Measurements from ENCODE around the gene PTPRD.

Gene PTPRD

GRCh38 chr9:8863886-8864544 lies 1748.8 kb downstream of the PTPRD start:
- DNase-seq (ENCODE audit: low read depth in 2 of 2): no peak

- no peak for DNase-seq (ENCODE audit: low read depth in 2 of 2)
These were observed 1749.7 kb downstream of the PTPRD start for GRCh38 chr9:8863069-8863468.

- no peak for DNase-seq (ENCODE audit: low read depth in 2 of 2)
These were observed 1751.9 kb downstream of the PTPRD start for GRCh38 chr9:8860925-8861324.

- no peak for DNase-seq (ENCODE audit: low read depth in 2 of 2)
These were observed 1752.7 kb downstream of the PTPRD start for GRCh38 chr9:8860086-8860485.

GRCh38 chr9:8859416-8859815 lies 1753.4 kb downstream of the PTPRD start:
- DNase-seq (ENCODE audit: low read depth in 2 of 2): no peak

GRCh38 chr9:8858596-8859161 lies 1754.1 kb downstream of the PTPRD start:
- DNase-seq (ENCODE audit: low read depth in 2 of 2): no peak

- no peak for DNase-seq (ENCODE audit: low read depth in 2 of 2)
These were observed 1754.7 kb downstream of the PTPRD start for GRCh38 chr9:8857926-8858595.

GRCh38 chr9:8857068-8857925 lies 1755.5 kb downstream of the PTPRD start:
- DNase-seq (ENCODE audit: low read depth in 2 of 2): no peak

- no peak for DNase-seq (ENCODE audit: low read depth in 2 of 2)
These were observed 1756.3 kb downstream of the PTPRD start for GRCh38 chr9:8856396-8857067.

GRCh38 chr9:8855046-8855445 lies 1757.8 kb downstream of the PTPRD start:
- no peak for DNase-seq (ENCODE audit: low read depth in 2 of 2)

- DNase-seq (ENCODE audit: low read depth in 2 of 2): no peak
These were observed 1760.4 kb downstream of the PTPRD start for GRCh38 chr9:8852301-8852864.

- no peak for DNase-seq (ENCODE audit: low read depth in 2 of 2)
These were observed 1761.9 kb downstream of the PTPRD start for GRCh38 chr9:8850914-8851313.

- DNase-seq (ENCODE audit: low read depth in 2 of 2): no peak
These were observed 1767.0 kb downstream of the PTPRD start for GRCh38 chr9:8845808-8846207.

GRCh38 chr9:8845376-8845775 lies 1767.4 kb downstream of the PTPRD start:
- DNase-seq (ENCODE audit: low read depth in 2 of 2): no peak

GRCh38 chr9:8844549-8844948 lies 1768.3 kb downstream of the PTPRD start:
- DNase-seq (ENCODE audit: low read depth in 2 of 2): no peak

- no peak for DNase-seq (ENCODE audit: low read depth in 2 of 2)
These were observed 1770.2 kb downstream of the PTPRD start for GRCh38 chr9:8842402-8843193.

GRCh38 chr9:8838136-8838535 lies 1774.7 kb downstream of the PTPRD start:
- DNase-seq (ENCODE audit: low read depth in 2 of 2): no peak

- no peak for DNase-seq (ENCODE audit: low read depth in 2 of 2)
These were observed 1777.5 kb downstream of the PTPRD start for GRCh38 chr9:8835291-8835690.

- no peak for DNase-seq (ENCODE audit: low read depth in 2 of 2)
These were observed 1779.8 kb downstream of the PTPRD start for GRCh38 chr9:8832955-8833354.

- no peak for DNase-seq (ENCODE audit: low read depth in 2 of 2)
These were observed 1780.4 kb downstream of the PTPRD start for GRCh38 chr9:8832386-8832785.

- DNase-seq (ENCODE audit: low read depth in 2 of 2): no peak
These were observed 1781.2 kb downstream of the PTPRD start for GRCh38 chr9:8831568-8831967.

All from stimulated activated CD8-positive, alpha-beta memory T cell treated with anti-CD3 and anti-CD28 coated beads, Interleukin-15, amount 100 ng/mL, for 4 hours (primary cell).